Astrocyte (in vitro differentiated cells and primary cell): ENCODE measurements around the gene PCCA. TPM values are rescaled to one million over a fixed set of nuclear protein-coding genes. Genes with fewer than 3 reads are reported as not detected.

Experiments
- DNase-seq: peaks from one replicate; pipeline ENCODE4 v3.0.0-alpha.2; 2010; ENCODE audit warnings: low read depth
- FAIRE-seq: peaks from 2 replicates; lab custom pipeline; 2011; peaks lifted over from hg19 to GRCh38; lab: Jason Lieb, UNC
- H2AFZ ChIP-seq: 2 replicates; pipeline ENCODE4 v1.6.0; 2012; ENCODE audit warnings: low read depth, low read length, inconsistent platforms
- H3K27ac ChIP-seq: 2 replicates; pipeline ENCODE4 v1.5.1; 2011; ENCODE audit warnings: low read depth, low read length, inconsistent platforms
- H3K27me3 ChIP-seq: 2 replicates; pipeline ENCODE4 v1.6.0; 2011; ENCODE audit warnings: low read length, inconsistent platforms; ENCODE audit not compliant: insufficient read depth
- H3K36me3 ChIP-seq: 2 replicates; pipeline ENCODE4 v1.5.1; 2011; ENCODE audit warnings: low read length, inconsistent platforms; ENCODE audit not compliant: insufficient read depth
- H3K4me1 ChIP-seq: 2 replicates; pipeline ENCODE4 v1.5.1; 2011; ENCODE audit warnings: low read length, inconsistent platforms; ENCODE audit not compliant: insufficient read depth
- H3K4me2 ChIP-seq: 2 replicates; pipeline ENCODE4 v1.6.0; 2012; ENCODE audit warnings: low read length, inconsistent platforms
- H3K4me3 ChIP-seq: 2 replicates; pipeline ENCODE4 v1.5.1; 2011; ENCODE audit warnings: low read depth, mild to moderate bottlenecking, low read length, inconsistent platforms; ENCODE audit not compliant: insufficient read depth
- H3K79me2 ChIP-seq: 2 replicates; pipeline ENCODE4 v1.6.0; 2012; ENCODE audit warnings: mild to moderate bottlenecking, low read length, inconsistent platforms; ENCODE audit not compliant: insufficient read depth
- H3K9ac ChIP-seq: 2 replicates; pipeline ENCODE4 v1.6.0; 2012; ENCODE audit warnings: mild to moderate bottlenecking, low read length, inconsistent platforms
- H3K9me3 ChIP-seq: 2 replicates; pipeline ENCODE4 v1.5.1; 2012; ENCODE audit warnings: low read depth, mild to moderate bottlenecking, low read length, inconsistent platforms; ENCODE audit not compliant: insufficient read depth
- H4K20me1 ChIP-seq: 2 replicates; pipeline ENCODE4 v1.6.0; 2012; ENCODE audit warnings: low read length, inconsistent platforms; ENCODE audit not compliant: insufficient read depth
- H3K27ac Mint-ChIP-seq: one replicate; pipeline ENCODE4 v1.8.0; 2021; ENCODE audit warnings: mild to moderate bottlenecking, mixed read lengths; ENCODE audit not compliant: unreplicated experiment
- H3K27me3 Mint-ChIP-seq: one replicate; pipeline ENCODE4 v1.8.0; 2021; ENCODE audit warnings: low read depth, mixed read lengths; ENCODE audit not compliant: unreplicated experiment
- H3K36me3 Mint-ChIP-seq: one replicate; pipeline ENCODE4 v1.8.0; 2021; ENCODE audit warnings: low read depth, mixed read lengths; ENCODE audit not compliant: unreplicated experiment
- H3K4me1 Mint-ChIP-seq: one replicate; pipeline ENCODE4 v1.8.0; 2021; ENCODE audit warnings: low read depth, mixed read lengths; ENCODE audit not compliant: unreplicated experiment
- H3K4me3 Mint-ChIP-seq: one replicate; pipeline ENCODE4 v1.8.0; 2021; ENCODE audit warnings: mild to moderate bottlenecking, moderate library complexity, mixed read lengths; ENCODE audit not compliant: unreplicated experiment
- H3K9me3 Mint-ChIP-seq: one replicate; pipeline ENCODE4 v1.8.0; 2021; ENCODE audit warnings: mild to moderate bottlenecking, mixed read lengths; ENCODE audit not compliant: unreplicated experiment
- EZH2 ChIP-seq: IDR thresholded peaks from 2 replicates; pipeline ENCODE4 v1.6.1; 2012; ENCODE audit warnings: mild to moderate bottlenecking, low read length, inconsistent platforms; ENCODE audit not compliant: insufficient read depth
- total RNA-seq: library from RNA; stranded (reverse); gene quantifications from 2 replicates; pipeline ENCODE4 v1.2.1, GENCODE V29; 2021
- TF ChIP-seq, protein P1 (sequence below): IDR thresholded peaks from 2 replicates; pipeline ENCODE4 v1.5.1; 2011; ENCODE audit warnings: low read depth, mild to moderate bottlenecking, inconsistent platforms, low read length, moderate library complexity; ENCODE audit not compliant: insufficient read depth

PCCA gene
- total RNA-seq, 1 donor from 2014 or later: 13.9 TPM

DNA sequence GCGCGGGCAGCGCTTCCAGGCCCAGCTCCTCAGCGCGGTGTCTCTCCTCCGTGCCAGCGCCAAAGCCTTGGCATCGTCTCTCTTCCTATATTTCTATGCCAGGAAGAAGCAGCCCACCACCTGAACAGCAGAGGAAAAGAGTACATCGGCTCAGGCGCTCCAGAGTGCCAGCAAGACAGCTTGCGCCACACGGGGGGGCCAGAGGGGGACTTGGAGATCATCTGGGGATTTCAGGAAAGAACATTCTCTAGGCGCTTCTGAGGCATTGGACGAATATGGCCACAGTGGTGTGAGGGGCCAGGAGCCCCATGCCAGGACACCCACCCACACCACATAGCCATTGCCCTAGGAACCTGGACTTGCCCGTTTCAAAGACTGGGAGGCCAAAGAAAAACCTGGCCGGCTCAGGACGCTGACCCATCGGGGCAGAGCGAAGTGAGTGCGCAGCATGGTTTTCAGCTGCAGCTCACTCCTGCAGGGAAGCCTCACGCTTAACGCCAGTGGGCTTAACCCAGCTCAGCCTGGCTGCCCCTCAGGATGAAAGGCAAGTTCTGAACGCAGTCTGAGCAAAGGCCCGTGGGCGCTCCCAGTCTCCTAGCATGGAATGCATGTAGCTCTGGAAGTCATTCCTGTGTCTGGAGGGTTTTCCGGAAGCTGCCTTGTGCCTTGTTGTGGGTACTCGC is 437.6 kb downstream of the PCCA start:
- FAIRE-seq: no peak
- no peaks in the 10 kb centered on the region for H3K36me3 ChIP-seq
- TF ChIP-seq, protein P1, sequence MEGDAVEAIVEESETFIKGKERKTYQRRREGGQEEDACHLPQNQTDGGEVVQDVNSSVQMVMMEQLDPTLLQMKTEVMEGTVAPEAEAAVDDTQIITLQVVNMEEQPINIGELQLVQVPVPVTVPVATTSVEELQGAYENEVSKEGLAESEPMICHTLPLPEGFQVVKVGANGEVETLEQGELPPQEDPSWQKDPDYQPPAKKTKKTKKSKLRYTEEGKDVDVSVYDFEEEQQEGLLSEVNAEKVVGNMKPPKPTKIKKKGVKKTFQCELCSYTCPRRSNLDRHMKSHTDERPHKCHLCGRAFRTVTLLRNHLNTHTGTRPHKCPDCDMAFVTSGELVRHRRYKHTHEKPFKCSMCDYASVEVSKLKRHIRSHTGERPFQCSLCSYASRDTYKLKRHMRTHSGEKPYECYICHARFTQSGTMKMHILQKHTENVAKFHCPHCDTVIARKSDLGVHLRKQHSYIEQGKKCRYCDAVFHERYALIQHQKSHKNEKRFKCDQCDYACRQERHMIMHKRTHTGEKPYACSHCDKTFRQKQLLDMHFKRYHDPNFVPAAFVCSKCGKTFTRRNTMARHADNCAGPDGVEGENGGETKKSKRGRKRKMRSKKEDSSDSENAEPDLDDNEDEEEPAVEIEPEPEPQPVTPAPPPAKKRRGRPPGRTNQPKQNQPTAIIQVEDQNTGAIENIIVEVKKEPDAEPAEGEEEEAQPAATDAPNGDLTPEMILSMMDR: no peak
- TF ChIP-seq EZH2: no peak
- no peak overlapping the region for H3K27ac ChIP-seq
- no peaks in the 10 kb centered on the region for H3K4me1 ChIP-seq
- peaks cover 16% of the 10 kb centered on the region for H3K36me3 Mint-ChIP-seq
- no peak overlapping the region for H3K27ac Mint-ChIP-seq
- no peaks in the 10 kb centered on the region for H3K79me2 ChIP-seq
- H3K4me3 Mint-ChIP-seq: no peak overlapping the region
- H3K9ac ChIP-seq: no peak overlapping the region
- no peaks in the 10 kb centered on the region for H3K27me3 Mint-ChIP-seq
- H3K9me3 Mint-ChIP-seq: no peaks in the 10 kb centered on the region
- H2AFZ ChIP-seq: no peak overlapping the region
- H4K20me1 ChIP-seq: no peaks in the 10 kb centered on the region
- no peak overlapping the region for H3K4me2 ChIP-seq
- H3K9me3 ChIP-seq: no peaks in the 10 kb centered on the region
- H3K4me3 ChIP-seq: no peak overlapping the region
- no peaks in the 10 kb centered on the region for H3K27me3 ChIP-seq
- no peak for DNase-seq
- peaks cover 2% of the 10 kb centered on the region for H3K4me1 Mint-ChIP-seq

DNA sequence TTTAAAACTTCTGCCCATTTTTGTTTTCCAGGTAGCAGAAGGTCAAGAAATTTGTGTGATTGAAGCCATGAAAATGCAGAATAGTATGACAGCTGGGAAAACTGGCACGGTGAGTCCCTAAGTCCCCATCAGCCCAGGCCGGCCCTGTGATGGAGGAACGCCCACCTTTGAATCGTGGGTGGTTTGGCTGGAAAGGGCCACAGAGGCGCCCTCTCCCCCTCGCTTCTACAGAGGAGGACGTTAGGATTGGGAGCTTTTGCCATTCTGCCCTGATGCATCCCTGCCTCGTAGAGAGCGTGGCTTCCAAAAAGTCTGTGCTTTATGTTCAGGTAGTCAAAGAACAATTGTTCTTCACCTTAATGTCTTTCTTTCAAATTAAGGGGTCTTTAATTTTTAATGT is 438.8 kb downstream of the PCCA start:
- no peaks in the 10 kb centered on the region for H3K27me3 ChIP-seq
- H3K27ac Mint-ChIP-seq: no peak overlapping the region
- H3K4me3 ChIP-seq: no peak overlapping the region
- no peaks in the 10 kb centered on the region for H3K36me3 ChIP-seq
- no peak overlapping the region for H3K27ac ChIP-seq
- no peaks in the 10 kb centered on the region for H3K9me3 ChIP-seq
- peaks cover 2% of the 10 kb centered on the region for H3K4me1 Mint-ChIP-seq
- no peaks in the 10 kb centered on the region for H3K9me3 Mint-ChIP-seq
- TF ChIP-seq EZH2: no peak
- TF ChIP-seq, protein P1: no peak
- no peaks in the 10 kb centered on the region for H3K4me1 ChIP-seq
- H3K36me3 Mint-ChIP-seq: peaks cover 16% of the 10 kb centered on the region
- no peak for DNase-seq
- no peak overlapping the region for H3K4me3 Mint-ChIP-seq
- no peak overlapping the region for H2AFZ ChIP-seq
- H3K9ac ChIP-seq: no peak overlapping the region
- H3K79me2 ChIP-seq: no peaks in the 10 kb centered on the region
- no peak overlapping the region for H3K4me2 ChIP-seq
- no peak for FAIRE-seq
- no peaks in the 10 kb centered on the region for H4K20me1 ChIP-seq
- no peaks in the 10 kb centered on the region for H3K27me3 Mint-ChIP-seq

DNA sequence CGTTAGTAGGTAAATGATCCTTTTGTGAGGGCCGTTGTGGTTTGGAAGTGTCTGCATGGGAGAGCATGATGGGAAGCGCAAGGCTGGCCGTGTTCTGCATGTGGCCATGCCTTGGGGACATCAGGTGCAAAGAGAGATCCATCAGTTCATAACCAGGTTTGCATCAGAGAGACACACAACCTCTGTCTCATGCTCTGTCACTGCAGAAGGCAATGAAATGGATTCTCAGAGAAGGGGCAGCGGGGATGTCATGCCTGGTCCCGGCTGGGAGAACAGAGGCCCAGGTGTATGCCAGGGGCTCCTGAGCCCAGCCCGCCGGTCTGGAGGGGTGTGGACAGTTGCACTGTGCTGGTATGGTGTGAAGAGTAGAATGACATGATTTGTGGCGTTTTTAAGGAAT is 439.5 kb downstream of the PCCA start:
- no peaks in the 10 kb centered on the region for H3K36me3 ChIP-seq
- no peak for FAIRE-seq
- H4K20me1 ChIP-seq: no peaks in the 10 kb centered on the region
- H3K4me2 ChIP-seq: no peak overlapping the region
- H2AFZ ChIP-seq: no peak overlapping the region
- Mint-ChIP-seq H3K4me3 (no peak overlapping the region), H3K9me3 (no peaks in the 10 kb centered on the region), H3K27ac (no peak overlapping the region), H3K27me3 (no peaks in the 10 kb centered on the region), H3K4me1 (peaks cover 2% of the 10 kb centered on the region), H3K36me3 (peaks cover 12% of the 10 kb centered on the region)
- no peak for TF ChIP-seq EZH2
- TF ChIP-seq, protein P1: no peak
- H3K4me1 ChIP-seq: no peaks in the 10 kb centered on the region
- no peak overlapping the region for H3K9ac ChIP-seq
- H3K9me3 ChIP-seq: no peaks in the 10 kb centered on the region
- no peak overlapping the region for H3K4me3 ChIP-seq
- no peak overlapping the region for H3K27ac ChIP-seq
- no peaks in the 10 kb centered on the region for H3K79me2 ChIP-seq
- DNase-seq: no peak
- no peaks in the 10 kb centered on the region for H3K27me3 ChIP-seq
